ENCODE data around the gene AKR1E2. TPM values are rescaled to one million over a fixed set of nuclear protein-coding genes. Genes with fewer than 3 reads are reported as not detected.

AKR1E2 gene
- total and polyA plus RNA-seq, 2 of the 8 experiments (the other 6 are each of a cell fraction or from before 2014, with no cell fraction given), result 2.6 to 3.5 TPM

- Histone ChIP-seq H3K79me1 (ENCODE audit: low read depth, low read length) (no peaks in the 10 kb centered on the region), H4K91ac (replicated peaks; ENCODE audit: insufficient read length, low read length) (no peak overlapping the region), H3K18ac (ENCODE audit: extremely low read depth, low read length) (no peak overlapping the region), H2BK15ac (ENCODE audit: low read length) (no peak overlapping the region), H3K9me3 (ENCODE audit: insufficient read depth in 2 of 2, low read depth in 1 of 2, low read length in 1 of 2) (no peaks in the 10 kb centered on the region), H4K5ac (ENCODE audit: insufficient read length, low read depth, low read length) (no peak overlapping the region), H2BK20ac (ENCODE audit: low read length) (no peak overlapping the region), H3K4ac (replicated peaks; ENCODE audit: insufficient read length, low read depth, low read length) (no peak overlapping the region), H4K8ac (ENCODE audit: extremely low read depth, insufficient read depth, low read length) (no peak overlapping the region), H3K4me1 (replicated peaks in 1 of 4; ENCODE audit: control insufficient read depth in 3 of 4, insufficient read depth in 4 of 4, low read length in 3 of 4) (no peaks in the 10 kb centered on the region), H3K36me3 (ENCODE audit: control insufficient read depth in 2 of 4, insufficient read depth in 4 of 4, low read length in 3 of 4) (no peaks in the 10 kb centered on the region), H3K14ac (ENCODE audit: insufficient read length) (no peak overlapping the region), H2BK120ac (replicated peaks; ENCODE audit: low read depth, low read length) (no peak overlapping the region), H3K79me2 (ENCODE audit: control insufficient read depth in 1 of 2, insufficient read depth in 2 of 2, low read length in 2 of 2) (no peaks in the 10 kb centered on the region), H3K4me3 (ENCODE audit: extremely low read depth in 1 of 4, insufficient read depth in 2 of 4, low read depth in 3 of 4, low read length in 4 of 4) (no peak overlapping the region), H3K9ac (replicated peaks in 1 of 4; ENCODE audit: extremely low read depth in 1 of 4, low read depth in 3 of 4, low read length in 3 of 4) (no peak overlapping the region), H3K4me2 (ENCODE audit: insufficient read depth in 1 of 2, low read depth in 2 of 2, low read length in 2 of 2) (no peak overlapping the region), H4K20me1 (replicated peaks in 1 of 2; ENCODE audit: control insufficient read depth in 1 of 2, insufficient read depth in 2 of 2, low read length in 2 of 2) (no peaks in the 10 kb centered on the region), H2BK5ac (ENCODE audit: low read depth, low read length) (no peak overlapping the region), H2BK12ac (ENCODE audit: low read depth, low read length) (no peak overlapping the region), H2AK5ac (ENCODE audit: low read depth, low read length) (no peak overlapping the region), H3K23ac (ENCODE audit: insufficient read length) (no peak overlapping the region), H3K23me2 (ENCODE audit: low read depth, low read length) (peaks cover 2% of the 10 kb centered on the region; the same call in 1 of the 2 replicates), H2AFZ (ENCODE audit: low read length) (no peak overlapping the region), H3K56ac (replicated peaks; ENCODE audit: insufficient read length, low read depth, low read length) (no peak overlapping the region), H3K27me3 (replicated peaks in 1 of 4; ENCODE audit: control insufficient read depth in 3 of 4, extremely low read depth in 1 of 4, insufficient read depth in 3 of 4, low read length in 3 of 4) (no peaks in the 10 kb centered on the region), H3K27ac (ENCODE audit: low read depth, low read length) (no peak overlapping the region)
- FAIRE-seq, result no peak
- ChIA-PET CTCF (ENCODE audit: partially characterized antibody) (interaction anchor here (0.6 to 0.7 kb wide), 2 partner anchors 40 to 290 kb away, joined by 3 read pairs; no protein-coding TSS in a partner anchor), POLR2A (ENCODE audit: partially characterized antibody) (no interaction called here)
- TF ChIP-seq NANOG (IDR thresholded peaks at IDR 0.05; ENCODE audit: insufficient read depth, low read depth, low read length, poor library complexity, severe bottlenecking) (no peak), RAD21 (IDR thresholded peaks at IDR 0.05 in 1 of 2, conservative IDR thresholded peaks at IDR 0.05 in 1 of 2; ENCODE audit: low read depth in 2 of 2, low read length in 2 of 2) (no peak), RNF2 (IDR thresholded peaks at IDR 0.05; ENCODE audit: borderline replicate concordance, low read depth, low read length, missing control alignments, poor library complexity, severe bottlenecking) (no peak), SUZ12 (IDR thresholded peaks at IDR 0.05; ENCODE audit: low read length) (no peak), BCL11A (IDR thresholded peaks at IDR 0.05; ENCODE audit: low read depth in 2 of 2, low read length in 2 of 2) (no peak), SRF (IDR thresholded peaks at IDR 0.05; ENCODE audit: low read depth, low read length) (no peak), POLR2A (IDR thresholded peaks at IDR 0.05; ENCODE audit: control extremely low read depth in 1 of 2, low read depth in 2 of 2, low read length in 2 of 2) (no peak), CHD2 (IDR thresholded peaks at IDR 0.05; ENCODE audit: low read length) (no peak), NRF1 (IDR thresholded peaks at IDR 0.05; ENCODE audit: low read depth, low read length) (no peak), SIN3A (conservative IDR thresholded peaks at IDR 0.05 in 1 of 2, IDR thresholded peaks at IDR 0.05 in 1 of 2; ENCODE audit: low read depth in 1 of 2, low read length in 2 of 2) (no peak)
- DNase-seq (ENCODE audit: low read depth in 1 of 2, low spot score in 2 of 2), result no peak
- 65% methylated on average over 6 of the region's 6 CpGs; no CpG with 5 or more reads in 1 of the 2 experiments for WGBS, 2 experiments (ENCODE audit: extremely low coverage in 1 of 2, insufficient coverage in 1 of 2, insufficient read length in 1 of 2, insufficient replicate concordance in 2 of 2, low coverage in 1 of 2, low lambda C conversion rate in 2 of 2, missing lambda C conversion rate in 1 of 2)
Observed at GRCh38 chr10:4807761-4808507, 18.1 kb upstream of the AKR1E2 start.
